ENCODE data around the gene SMAD6.

The SMAD6 gene

DNA sequence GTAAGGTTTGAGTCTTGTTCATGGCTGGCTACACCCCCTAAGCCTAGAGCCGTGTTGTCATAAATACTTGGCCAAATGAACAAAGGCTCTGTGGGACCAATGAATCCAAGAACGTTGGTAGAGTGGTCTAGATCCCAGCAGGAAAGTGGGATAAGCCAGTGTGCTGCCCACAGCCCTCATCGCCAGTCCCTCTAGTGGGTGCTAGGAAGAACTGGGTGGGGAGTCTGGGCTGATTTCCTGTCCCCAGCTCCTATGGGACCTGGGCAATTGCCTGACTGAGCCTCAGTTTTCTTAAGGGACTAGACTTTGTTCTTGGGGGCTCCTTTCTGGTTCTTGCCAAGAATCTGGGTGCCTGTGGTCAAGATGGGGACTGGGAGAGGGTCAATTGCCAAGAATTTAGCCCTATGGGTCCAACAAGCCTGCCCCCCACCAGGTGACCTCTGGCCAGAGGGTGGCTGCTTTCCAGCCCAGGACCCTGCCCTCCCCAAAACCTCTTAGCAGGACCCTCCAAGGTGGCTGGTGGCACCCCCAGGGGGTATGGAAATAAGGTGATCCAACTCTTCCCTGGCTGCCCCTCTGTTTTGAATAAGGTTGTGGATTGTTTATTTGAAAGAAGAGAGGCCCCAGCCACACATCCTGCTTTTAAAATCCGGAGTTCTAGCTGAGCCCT, 42.7 kb downstream of the SMAD6 start:
- Histone ChIP-seq H3K9me2 (replicated peaks; ENCODE audit: insufficient read depth, low read length) (no peaks in the 10 kb centered on the region), H3K9ac (ENCODE audit: low read length) (no peak overlapping the region), H3K4me3 (ENCODE audit: low read length) (no peak overlapping the region), H3F3A (ENCODE audit: insufficient read depth, low read length) (no peaks in the 10 kb centered on the region), H3K4me1 (ENCODE audit: low read length) (no peaks in the 10 kb centered on the region), H3K36me3 (replicated peaks; ENCODE audit: insufficient read depth, low read length) (no peaks in the 10 kb centered on the region), H3K4me2 (ENCODE audit: low read depth, low read length) (no peak overlapping the region), H4K20me1 (ENCODE audit: insufficient read depth, low read length) (no peaks in the 10 kb centered on the region), H3K27ac (ENCODE audit: low read length) (no peak overlapping the region), H3K79me2 (ENCODE audit: low read length) (no peaks in the 10 kb centered on the region), H3K27me3 (replicated peaks; ENCODE audit: insufficient read depth, low read length) (no peaks in the 10 kb centered on the region), H3K9me3 (replicated peaks; ENCODE audit: insufficient read depth, low read length) (no peaks in the 10 kb centered on the region), H2AFZ (ENCODE audit: low read length) (no peak overlapping the region)
- no peak for TF ChIP-seq EZH2phosphoT487 (IDR thresholded peaks at IDR 0.05; ENCODE audit: low read length)
- TF ChIP-seq CTCF (IDR thresholded peaks at IDR 0.05; ENCODE audit: low read length), result no peak
- TF ChIP-seq EZH2 (optimal IDR thresholded peaks at IDR 0.05; ENCODE audit: low read depth, low read length), result no peak
- no peak for DNase-seq

GRCh38 chr15:66745530-66746230, 43.6 kb downstream of the SMAD6 start:
- no peaks in the 10 kb centered on the region for H3K4me1 ChIP-seq (ENCODE audit: low read length)

DNA sequence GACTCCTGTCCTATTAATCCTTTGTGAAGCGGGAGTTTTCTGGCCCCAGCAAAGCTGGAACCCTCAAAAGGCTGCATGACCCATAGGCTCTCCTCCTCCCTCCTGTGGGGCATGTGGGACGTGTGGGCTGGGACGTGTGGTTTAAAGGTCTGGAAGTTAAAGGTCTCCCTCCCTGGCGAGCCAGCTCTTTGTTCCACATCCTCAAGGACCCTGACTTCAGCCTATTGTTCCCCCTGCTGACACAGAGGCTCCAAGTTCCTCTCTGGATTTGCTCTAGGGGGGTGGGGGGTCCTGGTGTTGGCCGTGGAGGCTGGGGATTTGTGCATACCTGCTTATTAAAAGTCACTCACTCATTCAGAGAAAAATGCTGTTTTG, 44.2 kb downstream of the SMAD6 start:
- H4K20me1 ChIP-seq (ENCODE audit: insufficient read depth, low read length), result no peaks in the 10 kb centered on the region
- no peaks in the 10 kb centered on the region for H3K36me3 ChIP-seq (replicated peaks; ENCODE audit: insufficient read depth, low read length)
- H3K4me3 ChIP-seq (ENCODE audit: low read length), result no peak overlapping the region
- H3K4me1 ChIP-seq (ENCODE audit: low read length), result no peaks in the 10 kb centered on the region
- no peaks in the 10 kb centered on the region for H3K9me2 ChIP-seq (replicated peaks; ENCODE audit: insufficient read depth, low read length)
- no peak overlapping the region for H3K4me2 ChIP-seq (ENCODE audit: low read depth, low read length)
- H3K9ac ChIP-seq (ENCODE audit: low read length), result no peak overlapping the region
- TF ChIP-seq EZH2 (optimal IDR thresholded peaks at IDR 0.05; ENCODE audit: low read depth, low read length) (no peak), EZH2phosphoT487 (IDR thresholded peaks at IDR 0.05; ENCODE audit: low read length) (no peak), CTCF (IDR thresholded peaks at IDR 0.05; ENCODE audit: low read length) (no peak)
- no peak overlapping the region for H2AFZ ChIP-seq (ENCODE audit: low read length)
- DNase-seq, result no peak
- no peaks in the 10 kb centered on the region for H3K27me3 ChIP-seq (replicated peaks; ENCODE audit: insufficient read depth, low read length)
- H3K9me3 ChIP-seq (replicated peaks; ENCODE audit: insufficient read depth, low read length), result no peaks in the 10 kb centered on the region
- H3K27ac ChIP-seq (ENCODE audit: low read length), result no peak overlapping the region
- no peaks in the 10 kb centered on the region for H3F3A ChIP-seq (ENCODE audit: insufficient read depth, low read length)
- H3K79me2 ChIP-seq (ENCODE audit: low read length), result no peaks in the 10 kb centered on the region

More at GRCh38 chr15:66745530-66746230, 43.6 kb downstream of the SMAD6 start:
- no peaks in the 10 kb centered on the region for H3K9me2 ChIP-seq (replicated peaks; ENCODE audit: insufficient read depth, low read length)
- no peaks in the 10 kb centered on the region for H3F3A ChIP-seq (ENCODE audit: insufficient read depth, low read length)
- no peak overlapping the region for H2AFZ ChIP-seq (ENCODE audit: low read length)
- no peak overlapping the region for H3K9ac ChIP-seq (ENCODE audit: low read length)
- no peaks in the 10 kb centered on the region for H3K9me3 ChIP-seq (replicated peaks; ENCODE audit: insufficient read depth, low read length)
- no peak for DNase-seq
- no peaks in the 10 kb centered on the region for H4K20me1 ChIP-seq (ENCODE audit: insufficient read depth, low read length)
- no peaks in the 10 kb centered on the region for H3K36me3 ChIP-seq (replicated peaks; ENCODE audit: insufficient read depth, low read length)
- no peaks in the 10 kb centered on the region for H3K27me3 ChIP-seq (replicated peaks; ENCODE audit: insufficient read depth, low read length)
- H3K27ac ChIP-seq (ENCODE audit: low read length), result no peak overlapping the region
- TF ChIP-seq EZH2phosphoT487 (IDR thresholded peaks at IDR 0.05; ENCODE audit: low read length), result no peak
- no peak for TF ChIP-seq EZH2 (optimal IDR thresholded peaks at IDR 0.05; ENCODE audit: low read depth, low read length)
- TF ChIP-seq CTCF (IDR thresholded peaks at IDR 0.05; ENCODE audit: low read length), result no peak
- no peak overlapping the region for H3K4me2 ChIP-seq (ENCODE audit: low read depth, low read length)
- H3K4me3 ChIP-seq (ENCODE audit: low read length), result no peak overlapping the region
- H3K79me2 ChIP-seq (ENCODE audit: low read length), result no peaks in the 10 kb centered on the region

Data from MM.1S (cell line).